GM21717 (cell line): ENCODE results near the gene TYW5.
"Not testable (repeated sequence)": the region's sequence is repeated elsewhere in the genome, so short reads cannot be mapped to it uniquely, and the experiment has no call there.

ENCODE experiments used
- ATAC-seq: cut with Tn5 transposase; IDR thresholded peaks from one replicate; pipeline ENCODE4 v1.9.1; 2021; ENCODE audit warnings: mild to moderate bottlenecking, moderate library complexity; ENCODE audit not compliant: unreplicated experiment

TYW5 gene

DNA sequence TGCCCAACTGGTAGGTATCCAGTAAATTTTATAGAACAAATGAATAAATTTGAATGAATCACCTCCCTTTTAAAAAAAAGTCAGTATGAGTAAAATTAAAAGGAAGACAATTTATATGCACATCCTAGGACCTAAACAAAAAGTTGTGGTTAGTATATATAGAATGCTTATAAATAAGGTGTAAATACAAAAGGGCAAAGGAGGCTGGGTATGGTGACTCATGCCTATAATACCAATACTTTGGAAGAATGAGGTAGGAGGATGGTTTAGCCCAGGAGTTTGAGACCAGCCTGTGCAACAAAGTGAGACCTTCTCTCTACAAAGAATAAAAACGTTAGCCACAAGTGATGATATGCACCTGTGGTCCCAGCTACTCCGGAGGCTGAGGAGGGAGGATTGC lies 31.4 kb downstream of the TYW5 start:
- ATAC-seq: no peak

DNA sequence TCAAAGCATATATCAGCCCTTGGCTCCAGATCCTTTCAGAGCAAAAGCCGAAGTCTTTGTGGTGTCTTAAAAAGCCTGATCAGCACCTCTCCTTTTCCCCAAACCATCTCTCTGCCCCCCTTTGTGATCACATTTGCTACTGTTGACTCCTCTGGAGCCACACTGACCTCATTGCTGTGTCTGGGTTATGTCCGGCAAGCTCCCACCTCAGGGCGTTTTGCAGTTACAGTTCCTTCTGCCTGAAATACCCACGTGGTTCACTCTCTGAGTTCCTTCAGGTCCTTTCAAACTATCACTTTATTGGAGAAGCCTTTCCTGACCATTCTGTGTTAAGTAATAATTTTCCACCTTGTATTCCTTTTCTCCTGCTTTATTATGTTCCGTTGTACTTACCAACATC lies 32.4 kb downstream of the TYW5 start:
- ATAC-seq: no peak

DNA sequence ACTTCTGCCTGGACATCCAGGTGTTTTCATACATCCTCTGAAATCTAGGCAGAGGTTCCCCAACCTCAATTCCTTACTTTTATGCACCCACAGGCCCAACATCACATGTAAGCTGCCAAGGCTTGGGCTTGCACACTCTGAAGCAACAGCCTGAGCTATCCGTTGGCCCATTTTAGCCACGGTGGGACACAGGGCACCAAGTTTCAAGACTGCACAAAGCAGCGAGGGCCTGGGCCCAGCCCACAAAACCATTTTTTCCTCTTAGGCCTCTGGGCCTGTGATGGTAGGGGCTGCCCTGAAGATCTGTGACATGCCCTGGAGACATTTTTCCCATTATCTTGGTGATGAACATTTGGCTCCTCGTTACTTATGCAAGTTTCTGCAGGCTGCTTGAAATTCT lies 38.3 kb downstream of the TYW5 start:
- no peak for ATAC-seq

DNA sequence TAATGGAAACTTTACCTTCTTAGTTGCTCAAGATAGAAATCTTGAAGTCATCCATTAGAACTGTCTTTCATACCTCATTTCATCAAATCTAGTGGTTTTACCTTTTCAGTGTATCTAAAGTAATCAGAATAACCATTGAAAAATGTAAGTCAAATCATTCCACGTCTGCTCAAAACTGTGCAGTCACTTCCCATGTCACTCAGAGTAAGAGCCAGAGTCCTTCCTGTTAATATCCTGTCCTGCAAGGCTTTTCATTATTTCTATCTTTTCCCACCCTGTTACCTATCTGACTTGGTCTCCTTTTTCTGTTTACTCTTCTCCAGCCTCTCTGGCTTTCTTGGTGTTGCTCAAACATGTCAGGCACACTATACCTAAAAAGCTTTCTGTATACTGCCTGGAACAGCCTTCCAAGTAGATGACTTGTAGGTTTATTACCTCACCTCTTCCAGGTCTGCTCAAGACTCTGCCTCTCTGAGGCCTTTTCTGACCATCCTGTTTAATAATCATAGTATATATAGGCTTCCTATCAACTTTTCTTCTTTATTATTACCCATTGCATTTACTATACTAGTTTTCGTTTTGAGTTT lies 40.8 kb downstream of the TYW5 start:
- ATAC-seq: no peak

DNA sequence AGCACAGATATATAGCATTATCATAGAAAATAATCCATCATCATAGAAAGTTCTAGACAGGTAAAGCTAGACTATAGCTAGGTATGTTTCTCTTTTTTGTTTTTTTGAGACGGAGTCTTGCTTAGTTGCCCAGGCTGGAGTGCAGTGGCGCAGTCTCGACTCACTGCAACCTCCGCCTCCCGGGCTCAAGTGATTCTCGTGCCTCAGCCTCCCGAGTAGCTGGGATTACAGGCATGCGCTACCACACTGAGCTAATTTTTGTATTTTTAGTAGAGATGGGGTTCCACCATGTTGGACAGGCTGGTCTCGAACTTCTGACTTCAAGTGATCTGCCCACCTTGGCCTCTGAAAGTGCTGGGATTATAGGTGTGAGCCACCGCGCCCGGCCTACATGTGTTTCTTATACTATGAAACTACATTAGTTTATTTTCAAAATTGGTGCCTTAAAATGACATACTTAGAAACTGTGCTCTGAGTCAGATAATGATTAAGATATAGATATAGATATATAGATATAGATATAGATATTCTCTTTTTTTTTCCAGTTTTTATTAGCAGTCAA lies 42.7 kb downstream of the TYW5 start:
- ATAC-seq: not testable (repeated sequence)

DNA sequence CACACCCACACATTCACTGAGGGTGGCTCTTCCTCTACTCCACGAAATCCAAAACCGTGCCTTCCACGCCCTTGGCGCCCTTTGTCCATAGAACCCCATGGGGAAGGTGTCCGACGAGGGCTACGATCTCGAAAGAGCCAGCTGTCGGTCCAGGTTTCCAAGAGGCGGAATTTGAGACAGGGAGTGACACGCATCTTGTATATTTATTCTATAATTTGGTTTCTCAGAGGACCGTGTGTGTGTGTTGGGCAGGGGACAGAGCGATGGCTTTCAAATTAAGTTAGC lies 43.5 kb downstream of the TYW5 start:
- no peak for ATAC-seq

DNA sequence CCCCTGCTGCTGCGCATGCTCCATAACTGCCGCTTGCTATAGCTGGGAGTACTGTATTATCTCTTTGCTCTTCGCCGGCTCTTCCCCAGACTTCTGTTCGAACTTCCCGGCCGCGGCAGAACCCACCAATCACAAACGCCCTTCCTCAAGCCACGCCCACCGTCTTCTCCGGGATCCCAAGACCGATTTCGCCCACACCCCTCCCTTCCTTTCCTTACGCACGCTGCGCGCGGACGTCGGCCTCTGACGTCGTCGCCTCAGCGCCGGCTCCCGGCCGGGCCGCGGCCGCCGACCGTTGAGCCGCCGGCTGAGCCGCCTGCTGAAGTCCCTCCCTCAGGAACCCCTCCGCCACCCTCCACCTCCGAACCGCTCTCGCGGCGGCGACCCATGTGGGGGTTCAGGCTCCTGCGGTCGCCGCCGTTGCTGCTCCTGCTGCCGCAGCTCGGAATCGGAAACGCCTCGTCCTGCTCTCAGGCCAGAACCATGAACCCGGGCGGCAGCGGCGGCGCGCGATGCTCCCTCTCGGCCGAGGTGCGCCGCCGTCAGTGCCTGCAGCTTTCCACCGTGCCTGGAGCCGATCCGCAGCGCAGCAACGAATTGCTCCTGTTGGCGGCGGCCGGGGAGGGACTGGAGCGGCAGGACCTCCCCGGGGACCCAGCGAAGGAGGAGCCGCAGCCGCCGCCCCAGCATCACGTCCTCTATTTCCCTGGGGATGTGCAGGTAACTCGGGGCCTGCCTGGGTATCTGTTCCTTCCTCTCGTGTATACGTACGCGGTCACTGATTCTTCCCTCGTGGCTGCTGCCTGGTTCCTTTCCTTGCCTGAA lies 44.0 kb downstream of the TYW5 start, which contains the start of gene C2orf69:
TSS of gene C2orf69 (plus strand) at position 242 of the 825 bp plus-strand sequence. CDS start at position 388, 146 bp downstream.
- ATAC-seq: peak; percentile 91

DNA sequence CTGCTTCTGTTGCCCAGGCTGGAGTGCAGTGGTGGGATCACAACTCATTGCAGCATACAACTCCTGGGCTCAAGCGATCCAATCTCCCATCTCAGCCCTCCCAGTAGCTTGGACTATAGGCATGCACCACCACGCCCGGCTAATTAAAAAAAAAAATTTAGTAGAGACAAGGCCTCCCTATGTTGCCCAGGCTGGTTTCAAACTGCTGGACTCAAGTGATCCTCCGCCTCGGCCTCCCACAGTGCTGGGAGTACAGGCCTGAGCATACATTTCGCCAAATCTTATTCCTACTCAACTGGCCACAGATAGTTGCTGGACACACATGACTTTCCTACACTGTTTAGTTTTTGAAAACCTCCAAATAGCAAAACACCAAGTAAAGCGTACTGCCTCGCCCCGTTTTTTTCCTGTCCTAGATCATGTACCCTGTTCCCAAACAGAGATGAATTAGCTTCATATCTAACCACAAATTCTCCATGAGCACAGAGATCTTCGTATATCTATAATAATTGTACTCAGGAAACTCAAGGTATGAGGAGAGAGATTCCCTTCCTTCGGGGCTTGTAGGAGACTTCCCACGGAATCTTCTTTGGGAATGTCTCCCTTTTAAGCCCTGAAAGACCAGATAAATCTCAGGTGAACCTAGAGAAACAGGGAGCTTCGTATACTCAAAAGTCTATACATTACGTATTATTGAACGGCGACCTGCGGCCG lies 44.8 kb downstream of the TYW5 start:
- no peak for ATAC-seq

DNA sequence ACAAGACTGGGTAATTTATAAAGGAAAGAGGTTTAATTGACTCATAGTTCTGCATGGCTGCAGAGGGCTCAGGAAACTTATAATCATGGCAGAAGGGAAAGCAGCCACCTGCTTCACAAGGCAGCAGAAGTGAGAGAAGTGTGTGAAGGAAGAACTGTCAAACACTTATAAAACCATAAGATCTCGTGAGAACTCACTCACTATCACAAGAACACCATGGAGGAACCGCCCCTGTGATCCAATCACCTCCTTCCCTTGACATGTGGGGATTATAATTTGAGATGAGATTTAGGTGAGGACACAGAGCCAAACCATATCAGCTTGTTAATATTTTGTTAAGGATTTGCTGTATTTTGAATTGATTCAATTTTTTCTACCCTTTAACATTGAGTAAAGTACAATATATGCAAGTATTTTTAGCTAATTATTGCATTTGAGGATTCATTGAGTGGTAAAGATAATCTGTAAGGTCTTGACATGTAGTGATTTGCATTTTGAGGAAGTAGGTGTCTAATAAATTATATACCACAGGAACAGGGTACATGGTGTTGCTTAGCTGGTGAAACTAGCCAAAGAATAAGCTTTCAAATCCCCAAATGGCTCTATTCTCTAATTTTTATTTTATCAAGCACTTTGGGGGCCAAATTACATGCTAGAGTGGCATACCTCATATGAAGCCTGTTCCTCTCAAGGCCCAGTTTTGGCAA lies 48.1 kb downstream of the TYW5 start:
- ATAC-seq: no peak

DNA sequence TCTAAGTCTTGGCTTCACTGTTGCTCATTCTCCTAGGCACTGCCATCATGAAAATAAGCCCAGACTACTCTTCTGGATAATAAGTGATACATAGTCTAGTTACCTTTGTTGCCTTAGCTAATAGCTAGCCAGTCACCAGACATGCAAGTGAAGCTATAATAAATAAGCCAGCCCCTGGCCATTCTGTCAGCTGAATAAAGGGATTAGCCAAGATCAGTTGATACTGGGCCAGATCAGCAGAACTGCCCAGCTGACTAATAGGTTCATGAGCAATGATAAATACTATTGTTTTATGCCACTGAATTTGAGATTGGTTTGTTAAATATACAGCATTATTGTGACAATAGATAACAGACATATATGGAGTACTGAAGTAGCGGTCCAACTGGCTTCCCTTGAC lies 52.2 kb downstream of the TYW5 start:
- ATAC-seq: no peak

DNA sequence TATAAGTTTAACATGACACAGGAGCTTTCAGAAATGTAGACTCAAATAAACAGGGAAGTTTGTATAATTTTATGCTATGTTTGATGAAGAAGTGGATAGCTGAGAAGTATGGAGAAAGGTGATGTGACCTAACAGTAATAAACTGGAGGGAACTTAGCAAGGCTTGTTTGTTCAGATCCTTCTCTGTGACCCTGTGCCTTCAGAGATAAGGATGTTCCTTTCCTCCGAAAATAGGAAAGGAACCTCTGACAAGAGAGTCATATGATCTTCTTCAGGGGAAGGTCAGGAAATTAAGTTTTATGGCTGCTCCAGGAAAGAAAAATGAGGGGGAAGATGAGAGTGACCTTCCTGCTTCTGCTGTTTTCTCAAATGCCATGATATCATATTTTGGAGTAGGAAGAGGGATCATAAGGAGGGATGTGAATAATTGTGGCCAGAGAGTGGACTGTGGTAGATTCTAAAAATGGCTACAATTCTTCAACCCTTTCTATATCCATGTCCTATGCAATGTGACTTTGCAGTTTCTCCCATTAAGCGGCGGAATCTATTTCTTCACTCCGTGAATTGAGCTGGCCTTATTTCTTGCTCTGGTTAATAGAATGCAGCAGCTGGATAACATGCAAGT lies 52.7 kb downstream of the TYW5 start:
- no peak for ATAC-seq

DNA sequence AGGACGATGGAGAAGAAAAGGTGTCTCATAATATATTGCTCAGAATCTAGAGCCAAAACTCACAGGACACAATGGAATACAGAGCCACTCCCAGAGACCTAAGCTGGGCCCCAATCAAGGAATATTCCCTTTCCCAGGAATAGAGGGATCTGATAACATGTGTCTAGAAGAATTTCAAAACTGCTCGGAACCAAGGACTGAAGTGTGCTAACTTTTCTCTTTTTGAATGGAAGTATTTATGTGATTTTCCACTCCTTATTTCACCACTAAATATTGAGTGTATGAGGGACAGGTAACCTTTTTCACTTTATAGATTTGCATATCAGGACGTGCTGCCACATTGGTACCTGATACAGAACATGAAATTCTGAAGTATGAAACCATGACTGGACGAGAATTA lies 53.3 kb downstream of the TYW5 start:
- no peak for ATAC-seq

DNA sequence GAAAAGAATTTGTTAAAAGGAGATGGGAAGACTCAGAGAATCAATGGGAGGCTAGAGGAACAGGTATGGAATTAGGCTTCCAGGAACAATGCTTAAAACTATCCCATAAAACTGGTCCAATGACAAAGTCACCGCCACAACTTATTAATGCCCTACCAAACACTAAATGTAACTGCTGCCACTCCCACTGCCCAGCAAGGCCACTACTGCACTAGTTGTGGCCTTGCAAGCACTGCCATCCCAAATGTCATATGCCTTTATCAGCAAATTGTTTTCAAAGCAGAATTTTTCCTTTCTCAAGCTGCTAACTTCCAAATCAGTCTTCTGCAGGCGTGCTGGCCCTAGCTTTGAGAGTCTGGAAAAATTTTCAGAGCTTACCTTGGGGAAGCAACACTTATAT lies 58.7 kb downstream of the TYW5 start:
- no peak for ATAC-seq

DNA sequence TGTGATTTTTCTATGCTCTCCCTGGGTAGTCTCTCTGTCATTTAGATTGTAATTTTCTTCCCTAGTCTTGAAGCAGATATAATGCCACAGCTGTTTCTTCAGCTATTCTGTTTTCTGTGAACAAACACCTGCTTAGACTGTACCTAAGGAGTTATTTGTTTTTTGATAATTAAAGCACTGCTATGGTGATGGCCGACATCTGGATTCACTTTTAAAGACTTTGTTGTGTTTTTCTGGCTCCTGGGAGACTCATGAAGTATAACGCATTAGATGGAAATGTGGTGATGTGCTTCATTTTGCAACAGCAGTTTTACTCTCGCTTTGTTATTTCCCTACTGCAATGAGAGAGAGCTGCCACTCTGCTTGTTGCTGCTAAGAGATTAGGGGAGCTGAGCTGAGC lies 59.9 kb downstream of the TYW5 start:
- ATAC-seq: no peak

DNA sequence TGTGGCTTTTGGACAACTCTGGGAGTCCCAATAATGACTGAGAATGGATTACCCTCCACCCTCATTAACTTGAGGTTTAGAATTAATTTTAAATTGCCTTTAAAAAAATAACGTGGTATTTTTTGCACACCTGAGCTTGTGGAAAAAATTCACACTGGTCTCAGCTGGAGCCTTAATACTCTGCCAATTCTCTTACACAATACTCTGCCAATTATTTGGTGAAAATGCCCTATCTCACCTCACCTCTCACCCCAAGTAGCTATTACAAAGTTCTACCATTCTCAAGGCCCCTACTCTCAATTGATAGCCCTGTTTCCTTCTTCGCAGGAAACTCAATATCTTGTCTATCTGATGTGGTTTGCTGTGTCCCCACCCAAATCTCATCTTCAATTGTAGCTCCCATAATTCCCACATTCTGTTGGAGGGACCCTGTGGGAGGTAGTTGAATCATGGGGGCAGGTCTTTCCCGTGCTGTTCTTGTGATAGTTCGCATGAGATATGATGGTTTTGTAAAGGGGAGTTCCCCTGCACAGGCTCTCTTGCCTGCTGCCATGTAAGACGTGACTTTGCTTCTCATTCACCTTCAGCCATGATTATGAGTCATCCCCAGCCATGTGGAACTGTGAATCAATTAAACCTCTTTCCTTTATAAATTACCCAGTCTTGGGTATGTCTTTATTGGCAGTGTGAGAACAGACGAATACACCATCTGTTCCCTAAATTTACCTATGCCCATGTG lies 71.6 kb downstream of the TYW5 start:
- ATAC-seq: no peak

DNA sequence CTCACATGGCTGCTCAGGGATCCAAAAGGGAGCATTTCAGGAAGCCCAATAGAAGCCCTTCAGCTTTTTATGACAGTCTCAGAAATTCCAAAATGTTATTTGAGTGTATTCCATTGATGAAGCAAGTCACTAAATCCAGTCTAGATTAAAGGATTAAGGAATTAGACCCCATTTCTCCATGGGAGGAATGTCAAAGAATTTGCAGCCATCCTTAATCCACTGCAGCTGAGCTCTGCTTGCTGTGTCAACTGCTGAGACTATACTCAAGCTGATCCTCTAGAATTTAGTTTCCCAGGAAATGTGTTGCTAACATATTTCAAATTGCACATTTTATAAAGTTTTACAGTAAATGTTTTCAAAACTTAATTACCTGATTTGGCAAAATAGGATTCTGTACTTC lies 72.6 kb downstream of the TYW5 start:
- no peak for ATAC-seq
